GM12878 (cell line): ENCODE results near the gene GRIK5. TPM values are rescaled to one million over a fixed set of nuclear protein-coding genes. Genes with fewer than 3 reads are reported as not detected.
A peak's percentile ranks its signal among the peaks of the same experiment; 100 is the strongest.

Experiments
- BACH1 ChIP-seq: fragments of 450-650 bp; IDR thresholded peaks from 2 replicates; pipeline ENCODE4 v1.6.1; 2017; ENCODE audit warnings: mild to moderate bottlenecking, borderline replicate concordance
- CBFB ChIP-seq: IDR thresholded peaks from 2 replicates; pipeline ENCODE4 v1.6.1; 2016; ENCODE audit warnings: antibody characterized with exemption, low read depth
- LARP7 ChIP-seq: fragments of 450-650 bp; IDR thresholded peaks from 2 replicates; pipeline ENCODE4 v1.6.1; 2017; ENCODE audit warnings: mild to moderate bottlenecking
- NR2C1 ChIP-seq: fragments of 450-650 bp; IDR thresholded peaks from 2 replicates; pipeline ENCODE4 v1.6.1; 2017; ENCODE audit warnings: antibody characterized with exemption, mild to moderate bottlenecking, moderate library complexity
- POLR2A ChIP-seq: IDR thresholded peaks from 2 replicates; pipeline ENCODE4 v1.6.1; 2011; ENCODE audit warnings: low read depth, mild to moderate bottlenecking, low read length
- RB1 ChIP-seq: fragments of 450-650 bp; formaldehyde crosslinking; IDR thresholded peaks from 2 replicates; pipeline ENCODE4 v1.6.1; 2017; ENCODE audit warnings: mild to moderate bottlenecking, borderline replicate concordance
- SMAD1 ChIP-seq: fragments of 450-650 bp; IDR thresholded peaks from 2 replicates; pipeline ENCODE4 v1.6.1; 2018; ENCODE audit warnings: mild to moderate bottlenecking, low read depth; ENCODE audit not compliant: partially characterized antibody
- SMC3 ChIP-seq: IDR thresholded peaks from 2 replicates; pipeline ENCODE4 v1.6.1; 2011; ENCODE audit warnings: low read length, improper control_type of control experiment, borderline replicate concordance
- SPI1 ChIP-seq: IDR thresholded peaks from 2 replicates; pipeline ENCODE4 v1.6.1; 2011; ENCODE audit warnings: low read depth, mild to moderate bottlenecking, low read length, moderate library complexity, borderline replicate concordance; ENCODE audit not compliant: insufficient read depth
- SREBF1 ChIP-seq: IDR thresholded peaks from 2 replicates; pipeline ENCODE4 v1.6.1; 2012; ENCODE audit warnings: mild to moderate bottlenecking, low read length
- TCF12 ChIP-seq: IDR thresholded peaks from 2 replicates; pipeline ENCODE4 v1.6.1; 2011; ENCODE audit warnings: low read depth, mild to moderate bottlenecking, low read length
- TCF7 ChIP-seq: IDR thresholded peaks from 2 replicates; pipeline ENCODE4 v1.6.1; 2014; ENCODE audit warnings: antibody characterized with exemption, borderline replicate concordance
- ZBED1 ChIP-seq: IDR thresholded peaks from 2 replicates; pipeline ENCODE4 v1.6.1; 2016; ENCODE audit warnings: borderline replicate concordance
- polyA plus RNA-seq, 11 experiments: library from polyadenylated mRNA; depleted of rRNA in 4 of 11; unstranded in 6 of 11; stranded (reverse) in 5 of 11; fragments of >200 nt; fragmentation: Nextera tagmentation in 4 of 11; fragmentation: Illumina TruSeq in 1 of 11; extraction: Ambion mirVana in 4 of 11; extraction: Trizol in 1 of 11; gene quantifications; 1 replicate in 1 of 11; 2 replicates in 10 of 11; pipeline versions ENCODE4 v1.2.1 to v1.2.3, GENCODE V29; 2011 to 2016; ENCODE audit warnings: inconsistent platforms in 2 of 11, missing spikeins in 2 of 11, low read depth in 1 of 11
- total RNA-seq, 4 experiments: library from RNA; depleted of rRNA in 3 of 4; stranded (reverse); fragments of >200 nt in 3 of 4; fragmentation: Illumina TruSeq in 1 of 4; extraction: Trizol in 1 of 4; gene quantifications; 2 replicates each; pipeline versions ENCODE4 v1.2.1 to v1.2.3, GENCODE V29; 2013 to 2021
- TF ChIP-seq, protein P1 (sequence below): fragments of 450-650 bp; IDR thresholded peaks from 2 replicates; pipeline ENCODE4 v1.6.1; 2017; ENCODE audit warnings: low read depth, mild to moderate bottlenecking, moderate library complexity
- TF ChIP-seq, protein P2 (sequence below): IDR thresholded peaks from 2 replicates; pipeline ENCODE4 v1.6.1; 2011; ENCODE audit warnings: low read depth, low read length, improper control_type of control experiment, borderline replicate concordance
- TF ChIP-seq, protein P3 (sequence below): fragments of 450-650 bp; conservative IDR thresholded peaks from 2 replicates; pipeline ENCODE4 v1.6.1; 2017; ENCODE audit warnings: mild to moderate bottlenecking, moderate library complexity
- TF ChIP-seq, protein P4 (sequence below): fragments of 450-650 bp; IDR thresholded peaks from 2 replicates; pipeline ENCODE4 v1.6.1; 2017; ENCODE audit warnings: mild to moderate bottlenecking, moderate library complexity
- TF ChIP-seq, protein P5 (sequence below): IDR thresholded peaks from 2 replicates; pipeline ENCODE4 v1.6.1; 2012; ENCODE audit warnings: mild to moderate bottlenecking, low read depth, low read length

GRIK5 gene
- total and polyA plus RNA-seq, 10 of the 15 experiments (the other 5 are each of a cell fraction or from before 2014, with no cell fraction given): 0.03 to 0.23 (median 0.07) TPM; not detected in 3

DNA sequence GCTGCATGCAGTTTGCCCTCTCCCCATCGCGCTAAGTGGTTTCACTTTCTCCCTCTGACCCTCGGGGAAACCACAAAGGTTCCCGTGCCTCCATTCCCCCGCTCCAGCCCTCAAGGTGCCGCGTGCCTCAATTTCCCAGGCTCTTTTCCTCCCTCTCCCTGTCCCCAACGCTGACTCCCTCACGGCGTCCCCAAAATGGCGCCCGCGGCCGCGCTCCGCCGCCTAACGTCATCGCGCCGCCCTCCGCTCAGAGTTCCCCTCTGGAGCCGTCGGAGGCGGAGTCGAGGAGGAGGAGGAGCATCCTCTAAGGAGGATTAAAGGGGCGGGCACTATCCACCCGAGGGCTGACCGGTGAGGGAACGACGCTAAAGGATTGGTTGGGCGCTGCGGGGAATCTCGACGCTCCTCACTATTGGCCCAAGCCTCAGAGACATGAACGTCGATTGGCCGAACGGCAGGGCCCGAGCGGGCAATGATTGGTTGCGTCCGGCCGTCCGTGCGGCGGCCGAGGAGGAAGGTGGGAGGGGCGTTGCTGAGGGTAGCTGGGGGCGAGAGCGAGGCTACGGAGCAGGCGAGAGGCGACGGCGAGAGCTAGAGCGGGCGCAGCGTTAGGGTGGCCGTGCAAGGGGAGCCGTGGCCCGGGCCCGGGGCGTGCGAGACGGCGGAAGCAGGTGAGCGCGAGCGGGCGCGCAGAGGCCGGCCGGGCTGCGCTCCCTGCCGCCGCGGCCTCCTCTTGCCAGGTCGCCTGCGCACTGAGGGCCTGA, 5.8 kb upstream of the GRIK5 start, which contains the start of gene ZNF574 (continued):
- TF ChIP-seq BACH1 (peak; percentile 88), SPI1 (peak; percentile 55), SMC3 (no peak), CBFB (peak; percentile 78; the same call in 1 of the 2 replicates), SMAD1 (peak; percentile 93), RB1 (peak; percentile 75; the same call in 1 of the 2 replicates), POLR2A (peak; percentile 94), NR2C1 (no peak), SREBF1 (no peak), LARP7 (peak; percentile 89), TCF12 (0 out of 2 replicates have a peak, but pooled peaks have one; percentile 36), ZBED1 (no peak), TCF7 (no peak)
- TF ChIP-seq, protein P1, sequence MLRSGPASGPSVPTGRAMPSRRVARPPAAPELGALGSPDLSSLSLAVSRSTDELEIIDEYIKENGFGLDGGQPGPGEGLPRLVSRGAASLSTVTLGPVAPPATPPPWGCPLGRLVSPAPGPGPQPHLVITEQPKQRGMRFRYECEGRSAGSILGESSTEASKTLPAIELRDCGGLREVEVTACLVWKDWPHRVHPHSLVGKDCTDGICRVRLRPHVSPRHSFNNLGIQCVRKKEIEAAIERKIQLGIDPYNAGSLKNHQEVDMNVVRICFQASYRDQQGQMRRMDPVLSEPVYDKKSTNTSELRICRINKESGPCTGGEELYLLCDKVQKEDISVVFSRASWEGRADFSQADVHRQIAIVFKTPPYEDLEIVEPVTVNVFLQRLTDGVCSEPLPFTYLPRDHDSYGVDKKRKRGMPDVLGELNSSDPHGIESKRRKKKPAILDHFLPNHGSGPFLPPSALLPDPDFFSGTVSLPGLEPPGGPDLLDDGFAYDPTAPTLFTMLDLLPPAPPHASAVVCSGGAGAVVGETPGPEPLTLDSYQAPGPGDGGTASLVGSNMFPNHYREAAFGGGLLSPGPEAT: peak; percentile 83
- TF ChIP-seq, protein P2, sequence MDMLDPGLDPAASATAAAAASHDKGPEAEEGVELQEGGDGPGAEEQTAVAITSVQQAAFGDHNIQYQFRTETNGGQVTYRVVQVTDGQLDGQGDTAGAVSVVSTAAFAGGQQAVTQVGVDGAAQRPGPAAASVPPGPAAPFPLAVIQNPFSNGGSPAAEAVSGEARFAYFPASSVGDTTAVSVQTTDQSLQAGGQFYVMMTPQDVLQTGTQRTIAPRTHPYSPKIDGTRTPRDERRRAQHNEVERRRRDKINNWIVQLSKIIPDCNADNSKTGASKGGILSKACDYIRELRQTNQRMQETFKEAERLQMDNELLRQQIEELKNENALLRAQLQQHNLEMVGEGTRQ: 0 out of 2 replicates have a peak, but pooled peaks have one; percentile 6
- TF ChIP-seq, protein P3, sequence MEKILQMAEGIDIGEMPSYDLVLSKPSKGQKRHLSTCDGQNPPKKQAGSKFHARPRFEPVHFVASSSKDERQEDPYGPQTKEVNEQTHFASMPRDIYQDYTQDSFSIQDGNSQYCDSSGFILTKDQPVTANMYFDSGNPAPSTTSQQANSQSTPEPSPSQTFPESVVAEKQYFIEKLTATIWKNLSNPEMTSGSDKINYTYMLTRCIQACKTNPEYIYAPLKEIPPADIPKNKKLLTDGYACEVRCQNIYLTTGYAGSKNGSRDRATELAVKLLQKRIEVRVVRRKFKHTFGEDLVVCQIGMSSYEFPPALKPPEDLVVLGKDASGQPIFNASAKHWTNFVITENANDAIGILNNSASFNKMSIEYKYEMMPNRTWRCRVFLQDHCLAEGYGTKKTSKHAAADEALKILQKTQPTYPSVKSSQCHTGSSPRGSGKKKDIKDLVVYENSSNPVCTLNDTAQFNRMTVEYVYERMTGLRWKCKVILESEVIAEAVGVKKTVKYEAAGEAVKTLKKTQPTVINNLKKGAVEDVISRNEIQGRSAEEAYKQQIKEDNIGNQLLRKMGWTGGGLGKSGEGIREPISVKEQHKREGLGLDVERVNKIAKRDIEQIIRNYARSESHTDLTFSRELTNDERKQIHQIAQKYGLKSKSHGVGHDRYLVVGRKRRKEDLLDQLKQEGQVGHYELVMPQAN: peak; percentile 89
- TF ChIP-seq, protein P4, sequence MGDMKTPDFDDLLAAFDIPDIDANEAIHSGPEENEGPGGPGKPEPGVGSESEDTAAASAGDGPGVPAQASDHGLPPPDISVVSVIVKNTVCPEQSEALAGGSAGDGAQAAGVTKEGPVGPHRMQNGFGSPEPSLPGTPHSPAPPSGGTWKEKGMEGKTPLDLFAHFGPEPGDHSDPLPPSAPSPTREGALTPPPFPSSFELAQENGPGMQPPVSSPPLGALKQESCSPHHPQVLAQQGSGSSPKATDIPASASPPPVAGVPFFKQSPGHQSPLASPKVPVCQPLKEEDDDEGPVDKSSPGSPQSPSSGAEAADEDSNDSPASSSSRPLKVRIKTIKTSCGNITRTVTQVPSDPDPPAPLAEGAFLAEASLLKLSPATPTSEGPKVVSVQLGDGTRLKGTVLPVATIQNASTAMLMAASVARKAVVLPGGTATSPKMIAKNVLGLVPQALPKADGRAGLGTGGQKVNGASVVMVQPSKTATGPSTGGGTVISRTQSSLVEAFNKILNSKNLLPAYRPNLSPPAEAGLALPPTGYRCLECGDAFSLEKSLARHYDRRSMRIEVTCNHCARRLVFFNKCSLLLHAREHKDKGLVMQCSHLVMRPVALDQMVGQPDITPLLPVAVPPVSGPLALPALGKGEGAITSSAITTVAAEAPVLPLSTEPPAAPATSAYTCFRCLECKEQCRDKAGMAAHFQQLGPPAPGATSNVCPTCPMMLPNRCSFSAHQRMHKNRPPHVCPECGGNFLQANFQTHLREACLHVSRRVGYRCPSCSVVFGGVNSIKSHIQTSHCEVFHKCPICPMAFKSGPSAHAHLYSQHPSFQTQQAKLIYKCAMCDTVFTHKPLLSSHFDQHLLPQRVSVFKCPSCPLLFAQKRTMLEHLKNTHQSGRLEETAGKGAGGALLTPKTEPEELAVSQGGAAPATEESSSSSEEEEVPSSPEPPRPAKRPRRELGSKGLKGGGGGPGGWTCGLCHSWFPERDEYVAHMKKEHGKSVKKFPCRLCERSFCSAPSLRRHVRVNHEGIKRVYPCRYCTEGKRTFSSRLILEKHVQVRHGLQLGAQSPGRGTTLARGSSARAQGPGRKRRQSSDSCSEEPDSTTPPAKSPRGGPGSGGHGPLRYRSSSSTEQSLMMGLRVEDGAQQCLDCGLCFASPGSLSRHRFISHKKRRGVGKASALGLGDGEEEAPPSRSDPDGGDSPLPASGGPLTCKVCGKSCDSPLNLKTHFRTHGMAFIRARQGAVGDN: peak; percentile 47
- TF ChIP-seq, protein P5, sequence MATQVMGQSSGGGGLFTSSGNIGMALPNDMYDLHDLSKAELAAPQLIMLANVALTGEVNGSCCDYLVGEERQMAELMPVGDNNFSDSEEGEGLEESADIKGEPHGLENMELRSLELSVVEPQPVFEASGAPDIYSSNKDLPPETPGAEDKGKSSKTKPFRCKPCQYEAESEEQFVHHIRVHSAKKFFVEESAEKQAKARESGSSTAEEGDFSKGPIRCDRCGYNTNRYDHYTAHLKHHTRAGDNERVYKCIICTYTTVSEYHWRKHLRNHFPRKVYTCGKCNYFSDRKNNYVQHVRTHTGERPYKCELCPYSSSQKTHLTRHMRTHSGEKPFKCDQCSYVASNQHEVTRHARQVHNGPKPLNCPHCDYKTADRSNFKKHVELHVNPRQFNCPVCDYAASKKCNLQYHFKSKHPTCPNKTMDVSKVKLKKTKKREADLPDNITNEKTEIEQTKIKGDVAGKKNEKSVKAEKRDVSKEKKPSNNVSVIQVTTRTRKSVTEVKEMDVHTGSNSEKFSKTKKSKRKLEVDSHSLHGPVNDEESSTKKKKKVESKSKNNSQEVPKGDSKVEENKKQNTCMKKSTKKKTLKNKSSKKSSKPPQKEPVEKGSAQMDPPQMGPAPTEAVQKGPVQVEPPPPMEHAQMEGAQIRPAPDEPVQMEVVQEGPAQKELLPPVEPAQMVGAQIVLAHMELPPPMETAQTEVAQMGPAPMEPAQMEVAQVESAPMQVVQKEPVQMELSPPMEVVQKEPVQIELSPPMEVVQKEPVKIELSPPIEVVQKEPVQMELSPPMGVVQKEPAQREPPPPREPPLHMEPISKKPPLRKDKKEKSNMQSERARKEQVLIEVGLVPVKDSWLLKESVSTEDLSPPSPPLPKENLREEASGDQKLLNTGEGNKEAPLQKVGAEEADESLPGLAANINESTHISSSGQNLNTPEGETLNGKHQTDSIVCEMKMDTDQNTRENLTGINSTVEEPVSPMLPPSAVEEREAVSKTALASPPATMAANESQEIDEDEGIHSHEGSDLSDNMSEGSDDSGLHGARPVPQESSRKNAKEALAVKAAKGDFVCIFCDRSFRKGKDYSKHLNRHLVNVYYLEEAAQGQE: 0 out of 2 replicates have a peak, but pooled peaks have one; percentile 23
